GM11168 (cell line): ENCODE data around the gene POU3F1.

Source experiments
- in situ Hi-C: fragments of 300-500 bp; cut with MboI; formaldehyde crosslinking; loops from one replicate; pipeline ENCODE4 v1.12.0; 2022; ENCODE audit warnings: low sequenced_read_pairs; ENCODE audit not compliant: unreplicated experiment

POU3F1 gene

GRCh38 chr1:38012363-38013226, 34.0 kb downstream of the POU3F1 start, which contains the start of gene UTP11:
UTP11 (plus strand) TSS chr1:38012734; CDS start chr1:38012803, 69 bp downstream.
- in situ Hi-C loops = loop anchor here (25.0 kb wide), 1 partner anchor 825 kb away; no protein-coding TSS in a partner anchor

GRCh38 chr1:38009841-38010180, 36.8 kb downstream of the POU3F1 start:
- in situ Hi-C loops = loop anchor here (25.0 kb wide), 1 partner anchor 827 kb away; no protein-coding TSS in a partner anchor

GRCh38 chr1:38009088-38009840, 37.3 kb downstream of the POU3F1 start:
- in situ Hi-C loops = loop anchor here (25.0 kb wide), 1 partner anchor 828 kb away; no protein-coding TSS in a partner anchor

- in situ Hi-C loops = loop anchor here (25.0 kb wide), 1 partner anchor 831 kb away; no protein-coding TSS in a partner anchor
Measured at GRCh38 chr1:38006008-38006828, 40.4 kb downstream of the POU3F1 start.

GRCh38 chr1:38005195-38006007, 41.2 kb downstream of the POU3F1 start, which contains the start of gene FHL3:
FHL3 (minus strand) TSS chr1:38005514; CDS start chr1:37999412, 6,102 bp downstream.
- in situ Hi-C loops = loop anchor here (25.0 kb wide), 1 partner anchor 832 kb away; no protein-coding TSS in a partner anchor

GRCh38 chr1:38004284-38005108, 42.1 kb downstream of the POU3F1 start:
- in situ Hi-C loops = loop anchor here (25.0 kb wide), 1 partner anchor 833 kb away; no protein-coding TSS in a partner anchor

- in situ Hi-C loops = loop anchor here (25.0 kb wide), 1 partner anchor 834 kb away; no protein-coding TSS in a partner anchor
Measured at GRCh38 chr1:38003261-38004250, 43.0 kb downstream of the POU3F1 start.

GRCh38 chr1:38000529-38001455, 45.8 kb downstream of the POU3F1 start:
- in situ Hi-C loops = loop anchor here (25.0 kb wide), 1 partner anchor 837 kb away; no protein-coding TSS in a partner anchor

- in situ Hi-C loops = loop anchor here (25.0 kb wide), 1 partner anchor 837 kb away; no protein-coding TSS in a partner anchor
Measured at GRCh38 chr1:38000233-38000528, 46.4 kb downstream of the POU3F1 start.

GRCh38 chr1:37999430-38000232, 47.0 kb downstream of the POU3F1 start:
- in situ Hi-C loops = loop anchor here (25.0 kb wide), 1 partner anchor 838 kb away; no protein-coding TSS in a partner anchor

- in situ Hi-C loops = no loop called here
Measured at GRCh38 chr1:37998913-37999429, 47.6 kb downstream of the POU3F1 start.

- in situ Hi-C loops = no loop called here
Measured at GRCh38 chr1:37998089-37998808, 48.3 kb downstream of the POU3F1 start.

GRCh38 chr1:37997256-37998088, 49.1 kb downstream of the POU3F1 start:
- in situ Hi-C loops = no loop called here
